SK-N-SH (cell line): Measurements from ENCODE around the gene ACTN3. TPM values are rescaled to one million over a fixed set of nuclear protein-coding genes. Genes with fewer than 3 reads are reported as not detected.

Source experiments
- CTCF ChIA-PET: fragments of 300-600, 350-600 bp; formaldehyde crosslinking; extraction: SDS; loops from one replicate; lab custom pipeline; 2021; lab: Yijun Ruan, JAX
- POLR2A ChIA-PET: fragments of 350-600 bp; sonication (Branson Sonifier 250); formaldehyde crosslinking; extraction: SDS; loops from one replicate; lab custom pipeline; 2020; ENCODE audit warnings: antibody characterized with exemption, inconsistent platforms; lab: Yijun Ruan, JAX
- DNase-seq: peaks from one replicate; pipeline ENCODE4 v3.0.0; 2012
- H2AFZ ChIP-seq: fragments of 200-600 bp; sonication (generic); 2 replicates; pipeline ENCODE4 v1.8.1; 2016; ENCODE audit warnings: antibody characterized with exemption, mild to moderate bottlenecking, low read depth
- H3F3A ChIP-seq: fragments of 200-600 bp; sonication (generic); replicated peaks from 2 replicates; pipeline ENCODE3; 2016; ENCODE audit warnings: antibody characterized with exemption, mild to moderate bottlenecking; ENCODE audit not compliant: insufficient read depth
- H3K27ac ChIP-seq, 2 experiments: fragments of 200-500 bp in 1 of 2; fragments of 200-600 bp in 1 of 2; sonication (Bioruptor generic) in 1 of 2; sonication (generic), shearing (Covaris generic) in 1 of 2; 2 replicates each; pipeline versions ENCODE4 v1.5.1 to v1.6.1; 2014 to 2016; ENCODE audit warnings: low read depth in 2 of 2, inconsistent platforms in 1 of 2, low read length in 1 of 2, mild to moderate bottlenecking in 1 of 2, mixed read lengths in 1 of 2
- H3K27me3 ChIP-seq: fragments of 200-600 bp; sonication (generic), shearing (Covaris generic); 2 replicates; pipeline ENCODE4 v1.6.1; 2016; ENCODE audit warnings: mixed run types; ENCODE audit not compliant: insufficient read depth
- H3K36me3 ChIP-seq, 2 experiments: fragments of 200-500 bp in 1 of 2; fragments of 200-600 bp in 1 of 2; sonication (Bioruptor generic) in 1 of 2; sonication (generic) in 1 of 2; replicated peaks in 1 of 2; 2 replicates each; pipeline versions ENCODE3 to v1.5.1; 2014 to 2016; ENCODE audit warnings: low read length in 1 of 2, mild to moderate bottlenecking in 1 of 2; ENCODE audit not compliant: insufficient read depth in 2 of 2, control insufficient read depth in 1 of 2
- H3K4me1 ChIP-seq, 2 experiments: fragments of 200-500 bp in 1 of 2; fragments of 200-600 bp in 1 of 2; sonication (Bioruptor generic) in 1 of 2; sonication (generic), shearing (Covaris generic) in 1 of 2; 2 replicates each; pipeline versions ENCODE4 v1.5.1 to v1.6.1; 2014 to 2016; ENCODE audit warnings: low read depth in 1 of 2, low read length in 1 of 2, mixed run types in 1 of 2; ENCODE audit not compliant: insufficient read depth in 2 of 2, control insufficient read depth in 1 of 2
- H3K4me2 ChIP-seq: fragments of 200-600 bp; sonication (generic), shearing (Covaris generic); 2 replicates; pipeline ENCODE4 v1.6.1; 2017; ENCODE audit warnings: mixed run types
- H3K4me3 ChIP-seq, 2 experiments: fragments of 200-500 bp in 1 of 2; fragments of 200-600 bp in 1 of 2; sonication (Bioruptor generic) in 1 of 2; sonication (generic), shearing (Covaris generic) in 1 of 2; 2 replicates each; pipeline versions ENCODE4 v1.5.1 to v1.8.1; 2014 to 2016; ENCODE audit warnings: low read depth in 2 of 2, inconsistent platforms in 1 of 2, low read length in 1 of 2, mild to moderate bottlenecking in 1 of 2, mixed read lengths in 1 of 2, moderate library complexity in 1 of 2
- H3K79me2 ChIP-seq: fragments of 200-600 bp; sonication (generic); 2 replicates; pipeline ENCODE4 v1.8.1; 2017; ENCODE audit warnings: mild to moderate bottlenecking; ENCODE audit not compliant: insufficient read depth
- H3K9ac ChIP-seq: fragments of 200-600 bp; sonication (generic); 2 replicates; pipeline ENCODE4 v1.6.1; 2017; ENCODE audit warnings: mixed run types
- H3K9me2 ChIP-seq: fragments of 200-600 bp; sonication (generic); 2 replicates; pipeline ENCODE4 v1.6.1; 2017; ENCODE audit warnings: mixed run types
- H3K9me3 ChIP-seq: fragments of 200-600 bp; sonication (generic); 2 replicates; pipeline ENCODE4 v1.6.1; 2017; ENCODE audit warnings: mixed run types, mild to moderate bottlenecking, moderate library complexity
- H4K20me1 ChIP-seq: fragments of 200-600 bp; sonication (generic); 2 replicates; pipeline ENCODE4 v1.6.1; 2017; ENCODE audit warnings: mild to moderate bottlenecking, mixed run types; ENCODE audit not compliant: insufficient read depth
- CTCF ChIP-seq: fragments of 200-600 bp; sonication (generic); IDR thresholded peaks from 2 replicates; pipeline ENCODE4 v1.6.1; 2017; ENCODE audit warnings: antibody characterized with exemption, mild to moderate bottlenecking, moderate library complexity
- EP300 ChIP-seq, 2 experiments: IDR thresholded peaks; 2 replicates each; pipeline versions ENCODE4 v1.4.0 to v1.6.1; 2012; ENCODE audit warnings: borderline replicate concordance in 1 of 2, low read depth in 1 of 2, low read length in 1 of 2
- EZH2phosphoT487 ChIP-seq: fragments of 200-600 bp; sonication (generic); IDR thresholded peaks from 2 replicates; pipeline ENCODE4 v1.6.1; 2017; ENCODE audit warnings: low read depth, mixed run types, mild to moderate bottlenecking, antibody characterized with exemption, moderate library complexity, borderline replicate concordance
- FOSL2 ChIP-seq: IDR thresholded peaks from 2 replicates; pipeline ENCODE4 v1.4.0; 2012; ENCODE audit warnings: low read depth, mild to moderate bottlenecking, moderate library complexity, borderline replicate concordance
- FOXJ3 ChIP-seq: sonication (generic); formaldehyde crosslinking; IDR thresholded peaks from 2 replicates; pipeline ENCODE4 v1.5.1; 2020; ENCODE audit warnings: mild to moderate bottlenecking, missing genetic modification reagents
- FOXM1 ChIP-seq: IDR thresholded peaks from 2 replicates; pipeline ENCODE4 v1.4.0; 2012; ENCODE audit warnings: low read depth, mild to moderate bottlenecking
- IRF3 ChIP-seq: fragments of 150-350 bp; IDR thresholded peaks from 2 replicates; pipeline ENCODE4 v1.6.1; 2016; ENCODE audit warnings: mild to moderate bottlenecking, low read depth, low read length
- JUND ChIP-seq: IDR thresholded peaks from 2 replicates; pipeline ENCODE4 v1.4.0; 2012
- NFIC ChIP-seq: IDR thresholded peaks from 2 replicates; pipeline ENCODE4 v1.4.0; 2012; ENCODE audit warnings: borderline replicate concordance
- PBX3 ChIP-seq: IDR thresholded peaks from 2 replicates; pipeline ENCODE4; 2012
- RAD21 ChIP-seq: IDR thresholded peaks from 2 replicates; pipeline ENCODE4 v1.6.1; 2012; ENCODE audit warnings: mild to moderate bottlenecking, low read length
- RCOR1 ChIP-seq: fragments of 150-350 bp; IDR thresholded peaks from 2 replicates; pipeline ENCODE4 v1.6.1; 2017; ENCODE audit warnings: antibody characterized with exemption, low read length
- RFX5 ChIP-seq: IDR thresholded peaks from 2 replicates; pipeline ENCODE4 v1.6.1; 2012; ENCODE audit warnings: mild to moderate bottlenecking, improper control_type of control experiment, low read length
- RXRA ChIP-seq: IDR thresholded peaks from 2 replicates; pipeline ENCODE4 v1.4.0; 2012; ENCODE audit warnings: low read depth, mild to moderate bottlenecking, borderline replicate concordance
- SMC3 ChIP-seq: IDR thresholded peaks from 2 replicates; pipeline ENCODE4 v1.6.1; 2012; ENCODE audit warnings: low read depth, low read length, improper control_type of control experiment
- TAF1 ChIP-seq: IDR thresholded peaks from 2 replicates; pipeline ENCODE4 v1.6.1; 2012; ENCODE audit warnings: low read depth, mild to moderate bottlenecking, low read length, moderate library complexity, borderline replicate concordance
- TCF12 ChIP-seq: IDR thresholded peaks from 2 replicates; pipeline ENCODE4 v1.4.0; 2012
- TEAD4 ChIP-seq: IDR thresholded peaks from 2 replicates; pipeline ENCODE4 v1.4.0; 2012; ENCODE audit warnings: mild to moderate bottlenecking, borderline replicate concordance; ENCODE audit not compliant: insufficient read depth
- WGBS: methylation state at CpG from one replicate; pipeline ENCODE4 v1.1.6; 2017; ENCODE audit warnings: low lambda C conversion rate; 5-methylcytosine and 5-hydroxymethylcytosine counted together
- polyA plus RNA-seq, 3 experiments: library from polyadenylated mRNA; depleted of rRNA; stranded (reverse); fragments of >200 nt; gene quantifications; 2 replicates each; pipeline ENCODE4 v1.2.3, GENCODE V29; 2012
- TF ChIP-seq, protein P1 (sequence below): IDR thresholded peaks from 2 replicates; pipeline ENCODE4 v1.4.0; 2012; ENCODE audit warnings: low read depth, borderline replicate concordance
- TF ChIP-seq, protein P2 (sequence below): IDR thresholded peaks from 2 replicates; pipeline ENCODE4 v1.6.1; 2012; ENCODE audit warnings: mild to moderate bottlenecking, low read depth, low read length, moderate library complexity

Gene ACTN3
- polyA plus RNA-seq, 1 of the 3 experiments (the other 2 are of a cell fraction): 0.02 TPM

DNA sequence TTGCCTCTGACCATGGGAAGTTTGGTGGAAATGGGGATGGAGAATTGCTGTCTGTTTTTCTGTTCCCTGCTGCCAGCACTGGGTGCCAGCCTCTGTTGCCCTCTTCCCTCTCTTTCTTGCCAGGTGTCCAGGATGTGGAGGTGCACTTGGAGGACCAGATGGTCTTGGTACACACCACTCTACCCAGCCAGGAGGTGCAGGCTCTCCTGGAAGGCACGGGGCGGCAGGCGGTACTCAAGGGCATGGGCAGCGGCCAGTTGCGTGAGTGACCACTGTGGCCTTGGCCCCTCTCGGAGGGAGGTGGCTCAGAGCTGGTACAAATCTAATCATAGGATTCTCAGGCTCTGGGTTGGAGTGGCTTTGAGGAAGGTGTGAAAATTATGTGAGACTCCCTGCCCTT lies 52.3 kb downstream of the ACTN3 start:
- no peaks in the 10 kb centered on the region for H3K9me2 ChIP-seq
- H3K27ac ChIP-seq: no peak overlapping the region
- no peak overlapping the region for H3K4me3 ChIP-seq
- no peak overlapping the region for H2AFZ ChIP-seq
- no peaks in the 10 kb centered on the region for H3K9me3 ChIP-seq
- peaks cover 9% of the 10 kb centered on the region; the same call in 1 of the 2 replicates for H3K79me2 ChIP-seq
- H3F3A ChIP-seq: peaks cover 7% of the 10 kb centered on the region
- WGBS: no CpG with 5 or more reads among the region's 6 CpGs
- H4K20me1 ChIP-seq: no peaks in the 10 kb centered on the region
- ChIA-PET CTCF (interaction anchor here (1.2 kb wide), 1 partner anchor 80 kb away, joined by 3 read pairs; no protein-coding TSS in a partner anchor), POLR2A (no interaction called here)
- no peak overlapping the region for H3K4me2 ChIP-seq
- TF ChIP-seq FOXM1: no peak
- TF ChIP-seq RFX5: no peak
- TF ChIP-seq RAD21: no peak
- TF ChIP-seq RCOR1: no peak
- no peak for TF ChIP-seq TAF1
- TF ChIP-seq SMC3: no peak
- TF ChIP-seq PBX3: no peak
- TF ChIP-seq FOXJ3 (CRISPR knock-in tag): no peak
- no peak for TF ChIP-seq EP300 (IDR thresholded peaks at IDR 0.05; ENCODE audit: borderline replicate concordance in 1 of 2, low read depth in 1 of 2, low read length in 1 of 2)
- no peak for TF ChIP-seq TEAD4
- no peak for TF ChIP-seq RXRA
- TF ChIP-seq, protein P1, sequence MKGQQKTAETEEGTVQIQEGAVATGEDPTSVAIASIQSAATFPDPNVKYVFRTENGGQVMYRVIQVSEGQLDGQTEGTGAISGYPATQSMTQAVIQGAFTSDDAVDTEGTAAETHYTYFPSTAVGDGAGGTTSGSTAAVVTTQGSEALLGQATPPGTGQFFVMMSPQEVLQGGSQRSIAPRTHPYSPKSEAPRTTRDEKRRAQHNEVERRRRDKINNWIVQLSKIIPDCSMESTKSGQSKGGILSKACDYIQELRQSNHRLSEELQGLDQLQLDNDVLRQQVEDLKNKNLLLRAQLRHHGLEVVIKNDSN: no peak
- no peak for TF ChIP-seq TCF12
- TF ChIP-seq EZH2phosphoT487: no peak
- TF ChIP-seq FOSL2: no peak
- TF ChIP-seq NFIC: no peak
- TF ChIP-seq, protein P2, sequence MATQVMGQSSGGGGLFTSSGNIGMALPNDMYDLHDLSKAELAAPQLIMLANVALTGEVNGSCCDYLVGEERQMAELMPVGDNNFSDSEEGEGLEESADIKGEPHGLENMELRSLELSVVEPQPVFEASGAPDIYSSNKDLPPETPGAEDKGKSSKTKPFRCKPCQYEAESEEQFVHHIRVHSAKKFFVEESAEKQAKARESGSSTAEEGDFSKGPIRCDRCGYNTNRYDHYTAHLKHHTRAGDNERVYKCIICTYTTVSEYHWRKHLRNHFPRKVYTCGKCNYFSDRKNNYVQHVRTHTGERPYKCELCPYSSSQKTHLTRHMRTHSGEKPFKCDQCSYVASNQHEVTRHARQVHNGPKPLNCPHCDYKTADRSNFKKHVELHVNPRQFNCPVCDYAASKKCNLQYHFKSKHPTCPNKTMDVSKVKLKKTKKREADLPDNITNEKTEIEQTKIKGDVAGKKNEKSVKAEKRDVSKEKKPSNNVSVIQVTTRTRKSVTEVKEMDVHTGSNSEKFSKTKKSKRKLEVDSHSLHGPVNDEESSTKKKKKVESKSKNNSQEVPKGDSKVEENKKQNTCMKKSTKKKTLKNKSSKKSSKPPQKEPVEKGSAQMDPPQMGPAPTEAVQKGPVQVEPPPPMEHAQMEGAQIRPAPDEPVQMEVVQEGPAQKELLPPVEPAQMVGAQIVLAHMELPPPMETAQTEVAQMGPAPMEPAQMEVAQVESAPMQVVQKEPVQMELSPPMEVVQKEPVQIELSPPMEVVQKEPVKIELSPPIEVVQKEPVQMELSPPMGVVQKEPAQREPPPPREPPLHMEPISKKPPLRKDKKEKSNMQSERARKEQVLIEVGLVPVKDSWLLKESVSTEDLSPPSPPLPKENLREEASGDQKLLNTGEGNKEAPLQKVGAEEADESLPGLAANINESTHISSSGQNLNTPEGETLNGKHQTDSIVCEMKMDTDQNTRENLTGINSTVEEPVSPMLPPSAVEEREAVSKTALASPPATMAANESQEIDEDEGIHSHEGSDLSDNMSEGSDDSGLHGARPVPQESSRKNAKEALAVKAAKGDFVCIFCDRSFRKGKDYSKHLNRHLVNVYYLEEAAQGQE: no peak
- TF ChIP-seq JUND: no peak
- TF ChIP-seq IRF3: no peak
- TF ChIP-seq CTCF: no peak
- TF ChIP-seq, all 33 proteins: peak for 0
- Histone ChIP-seq H3K9ac (no peak overlapping the region), H3K36me3 (peaks cover 5 to 11% of the 10 kb centered on the region in 2 experiments), H3K4me1 (peaks cover 6 to 12% of the 10 kb centered on the region in 2 experiments; a peak in 1 of 4 replicates), H3K27me3 (no peaks in the 10 kb centered on the region)
- DNase-seq: no peak
